Measurements from ENCODE around the gene BARHL1. TPM values are rescaled to one million over a fixed set of nuclear protein-coding genes. Genes with fewer than 3 reads are reported as not detected.

BARHL1 gene
- total and polyA plus RNA-seq, 2 of the 13 experiments (the other 11 are each of a cell fraction or from before 2014, with no cell fraction given), result not detected

- FAIRE-seq (no peak), DNase-seq (ENCODE audit: low spot score) (no peak), ATAC-seq (no peak)
- ChIA-PET CTCF (ENCODE audit: low intra/inter-chr PET ratio, low total read pairs) (no interaction called here), POLR2A (no interaction called here)
- Histone ChIP-seq H3K9me3 (ENCODE audit: low read length) (no peaks in the 10 kb centered on the region), H3K36me3 (replicated peaks in 1 of 2; ENCODE audit: control insufficient read depth in 1 of 2, insufficient read depth in 2 of 2, low read length in 2 of 2) (no peaks in the 10 kb centered on the region), H3K4me1 (ENCODE audit: insufficient read depth, low read length) (peaks cover 7% of the 10 kb centered on the region; the same call in 1 of the 2 replicates), H3K4me2 (ENCODE audit: low read depth, low read length) (no peak overlapping the region), H3K9ac (ENCODE audit: insufficient read depth, low read depth, low read length) (no peak overlapping the region), H3K79me2 (ENCODE audit: insufficient read depth, low read length) (no peaks in the 10 kb centered on the region), H3K4me3 (replicated peaks in 1 of 3; ENCODE audit: insufficient read depth in 1 of 3, low read depth in 2 of 3, low read length in 3 of 3) (no peak overlapping the region), H3K27me3 (ENCODE audit: control insufficient read depth in 1 of 2, insufficient read depth in 2 of 2, low read length in 2 of 2) (peaks cover 4 to 65% of the 10 kb centered on the region in 2 experiments; a peak in 4 of 5 replicates), H2AFZ (ENCODE audit: low read length) (no peak overlapping the region), H4K20me1 (ENCODE audit: insufficient read depth, low read length) (no peaks in the 10 kb centered on the region), H3K27ac (ENCODE audit: extremely low read length, insufficient read depth, low read length) (no peak overlapping the region)
- WGBS (ENCODE audit: low lambda C conversion rate), result 47% methylated on average over 3 of the region's 8 CpGs
- in situ Hi-C loops (cut with HindIII; ENCODE audit: extremely low pct_ligation_motif_present, low pct_unique_long_range_greater_than_20kb) (no loop called here), intact Hi-C loops (cut with micrococcal nuclease; ENCODE audit: unreplicated experiment) (no loop called here)
- no TSS peak for BruUV-seq (replicated peaks)
- TF ChIP-seq HMGXB3 (CRISPR knock-in tag; IDR thresholded peaks at IDR 0.05; ENCODE audit: borderline replicate concordance) (no peak), AFF4 (CRISPR knock-in tag; IDR thresholded peaks at IDR 0.05) (no peak), REXO4 (CRISPR knock-in tag; IDR thresholded peaks at IDR 0.05; ENCODE audit: borderline replicate concordance) (no peak), CCAR2 (optimal IDR thresholded peaks at IDR 0.05; ENCODE audit: low read depth, low read length) (no peak), ZNF569 (CRISPR knock-in tag; IDR thresholded peaks at IDR 0.05; ENCODE audit: borderline replicate concordance) (no peak), ZBTB1 (CRISPR knock-in tag; IDR thresholded peaks at IDR 0.05; ENCODE audit: borderline replicate concordance) (no peak), ZNF83 (CRISPR knock-in tag; IDR thresholded peaks at IDR 0.05; ENCODE audit: borderline replicate concordance) (no peak), GMEB1 (CRISPR knock-in tag; IDR thresholded peaks at IDR 0.05; ENCODE audit: borderline replicate concordance) (no peak), ZSCAN22 (CRISPR knock-in tag; IDR thresholded peaks at IDR 0.05) (no peak), ZBTB10 (CRISPR knock-in tag; IDR thresholded peaks at IDR 0.05; ENCODE audit: borderline replicate concordance) (no peak), ZNF761 (CRISPR knock-in tag; conservative IDR thresholded peaks at IDR 0.05) (no peak)
These were observed 41.4 kb upstream of the BARHL1 start for GRCh38 chr9:132541051-132541450.

Data from HepG2 (cell line).